CD4-positive, CD25-positive, alpha-beta regulatory T cell (primary cell): ENCODE results near the gene TBX21. TPM values are rescaled to one million over a fixed set of nuclear protein-coding genes. Genes with fewer than 3 reads are reported as not detected.
A peak's percentile ranks its signal among the peaks of the same experiment; 100 is the strongest.

Source experiments
- ATAC-seq, 2 donors: fragments of 150-1000 bp; cut with Tn5 transposase; one replicate each; pipeline ENCODE4 v1.10.0; 2021; ENCODE audit warnings: low read depth in 2 of 2, moderate number of reproducible peaks in 2 of 2, moderate library complexity in 1 of 2
- DNase-seq, 3 donors: peaks; one replicate each; pipeline versions ENCODE4 v3.0.0 to v3.0.0-alpha.2; 2012 to 2022; ENCODE audit warnings: mixed read lengths in 1 of 3
- H3K27ac ChIP-seq: one replicate; pipeline ENCODE4 v1.7.0; 2013; ENCODE audit warnings: mild to moderate bottlenecking, low read length; ENCODE audit not compliant: insufficient read depth, poor library complexity, severe bottlenecking
- H3K27me3 ChIP-seq: one replicate; pipeline ENCODE4 v1.7.0; 2013; ENCODE audit warnings: low read length; ENCODE audit not compliant: control insufficient read depth, insufficient read depth
- H3K36me3 ChIP-seq: one replicate; pipeline ENCODE4 v1.7.0; 2013; ENCODE audit warnings: mild to moderate bottlenecking, low read length, moderate library complexity; ENCODE audit not compliant: control insufficient read depth, insufficient read depth
- H3K4me1 ChIP-seq: 2 replicates; pipeline ENCODE4 v1.7.0; 2013; ENCODE audit warnings: mild to moderate bottlenecking, low read length; ENCODE audit not compliant: insufficient read depth, control insufficient read depth, poor library complexity, severe bottlenecking
- H3K4me3 ChIP-seq: one replicate; pipeline ENCODE4 v1.7.0; 2013; ENCODE audit warnings: low read depth, mild to moderate bottlenecking, low read length, moderate library complexity
- H3K9me3 ChIP-seq, 2 experiments: 1 replicate in 1 of 2; 2 replicates in 1 of 2; pipeline ENCODE4 v1.7.0; 2013; ENCODE audit warnings: low read length in 2 of 2, mild to moderate bottlenecking in 1 of 2, moderate library complexity in 1 of 2; ENCODE audit not compliant: control insufficient read depth in 2 of 2
- H3K27ac Mint-ChIP-seq, 3 donors: one replicate each; pipeline ENCODE4 v1.8.0; 2020 to 2022; ENCODE audit warnings: mild to moderate bottlenecking in 3 of 3, mixed read lengths in 3 of 3, moderate library complexity in 2 of 3
- H3K27me3 Mint-ChIP-seq: one replicate; pipeline ENCODE4 v1.8.0; 2022; ENCODE audit warnings: mild to moderate bottlenecking, mixed read lengths
- H3K36me3 Mint-ChIP-seq: one replicate; pipeline ENCODE4 v1.8.0; 2020; ENCODE audit warnings: mixed read lengths
- H3K4me1 Mint-ChIP-seq, 4 donors: one replicate each; pipeline ENCODE4 v1.8.0; 2020 to 2022; ENCODE audit warnings: mixed read lengths in 4 of 4, mild to moderate bottlenecking in 1 of 4
- H3K4me3 Mint-ChIP-seq, 4 donors: one replicate each; pipeline ENCODE4 v1.8.0; 2020 to 2022; ENCODE audit warnings: mild to moderate bottlenecking in 4 of 4, mixed read lengths in 4 of 4, moderate library complexity in 3 of 4
- H3K9me3 Mint-ChIP-seq, 7 donors: one replicate each; pipeline ENCODE4 v1.8.0; 2020 to 2022; ENCODE audit warnings: mixed read lengths in 7 of 7, mild to moderate bottlenecking in 3 of 7, moderate library complexity in 2 of 7
- polyA plus RNA-seq, 4 donors: library from polyadenylated mRNA; unstranded; fragments of 300-500 nt; fragmentation: Illumina TruSeq; gene quantifications; one replicate each; pipeline ENCODE4 v1.2.3, GENCODE V29; 2021
- total RNA-seq: library from RNA; stranded (reverse); gene quantifications from one replicate; pipeline ENCODE4 v1.2.3, GENCODE V29; 2022

The TBX21 gene
- total and polyA plus RNA-seq, 5 donors from 2014 or later: 3.8 to 15.7 (median 5.6) TPM

- no peak for ATAC-seq
- H3K9me3 Mint-ChIP-seq: no peaks in the 10 kb centered on the region
Observed at GRCh38 chr17:47713980-47714700, 18.9 kb upstream of the TBX21 start.

GRCh38 chr17:47714773-47715396 is 18.2 kb upstream of the TBX21 start:
- Histone ChIP-seq H3K36me3 (no peaks in the 10 kb centered on the region), H3K4me1 (peaks cover 24% of the 10 kb centered on the region), H3K9me3 (no peaks in the 10 kb centered on the region), H3K4me3 (no peak overlapping the region), H3K27me3 (no peaks in the 10 kb centered on the region), H3K27ac (no peak overlapping the region)
- peaks cover under 1% of the 10 kb centered on the region for H3K36me3 Mint-ChIP-seq
- H3K9me3 Mint-ChIP-seq: no peaks in the 10 kb centered on the region
- peak in 1 of 3 donors; percentile 75 for DNase-seq
- peak overlapping the region in 2 of 3 donors; percentile 65 to 76 for H3K27ac Mint-ChIP-seq
- no peak for ATAC-seq
- H3K27me3 Mint-ChIP-seq: peaks cover 5% of the 10 kb centered on the region
- H3K4me3 Mint-ChIP-seq: peak overlapping the region in 1 of 4 donors; percentile 22
- peaks cover 4 to 49% (median 32%) of the 10 kb centered on the region in 4 donors for H3K4me1 Mint-ChIP-seq

More at GRCh38 chr17:47713980-47714700, 18.9 kb upstream of the TBX21 start:
- Histone ChIP-seq H3K9me3 (no peaks in the 10 kb centered on the region), H3K4me1 (peaks cover 16% of the 10 kb centered on the region), H3K27ac (no peak overlapping the region), H3K36me3 (no peaks in the 10 kb centered on the region), H3K27me3 (no peaks in the 10 kb centered on the region), H3K4me3 (no peak overlapping the region)
- no peak for DNase-seq
- Mint-ChIP-seq H3K27ac (peak overlapping the region in 1 of 3 donors; percentile 43), H3K27me3 (peaks cover 4% of the 10 kb centered on the region), H3K4me1 (peaks cover 0 to 42% (median 27%) of the 10 kb centered on the region in 4 donors), H3K36me3 (peaks cover 4% of the 10 kb centered on the region), H3K4me3 (peak overlapping the region in 1 of 4 donors; percentile 40)

GRCh38 chr17:47715669-47716325 is 17.2 kb upstream of the TBX21 start:
- Histone ChIP-seq H3K36me3 (no peaks in the 10 kb centered on the region), H3K27me3 (no peaks in the 10 kb centered on the region), H3K4me3 (no peak overlapping the region), H3K27ac (no peak overlapping the region), H3K4me1 (peaks cover 32% of the 10 kb centered on the region), H3K9me3 (no peaks in the 10 kb centered on the region)
- no peaks in the 10 kb centered on the region for H3K9me3 Mint-ChIP-seq
- H3K4me1 Mint-ChIP-seq: peaks cover 4 to 58% (median 38%) of the 10 kb centered on the region in 4 donors
- peak overlapping the region in 1 of 4 donors; percentile 22 for H3K4me3 Mint-ChIP-seq
- H3K27me3 Mint-ChIP-seq: peaks cover 14% of the 10 kb centered on the region
- no peaks in the 10 kb centered on the region for H3K36me3 Mint-ChIP-seq
- no peak for ATAC-seq
- no peak for DNase-seq
- H3K27ac Mint-ChIP-seq: peak overlapping the region in 1 of 3 donors; percentile 76

DNA sequence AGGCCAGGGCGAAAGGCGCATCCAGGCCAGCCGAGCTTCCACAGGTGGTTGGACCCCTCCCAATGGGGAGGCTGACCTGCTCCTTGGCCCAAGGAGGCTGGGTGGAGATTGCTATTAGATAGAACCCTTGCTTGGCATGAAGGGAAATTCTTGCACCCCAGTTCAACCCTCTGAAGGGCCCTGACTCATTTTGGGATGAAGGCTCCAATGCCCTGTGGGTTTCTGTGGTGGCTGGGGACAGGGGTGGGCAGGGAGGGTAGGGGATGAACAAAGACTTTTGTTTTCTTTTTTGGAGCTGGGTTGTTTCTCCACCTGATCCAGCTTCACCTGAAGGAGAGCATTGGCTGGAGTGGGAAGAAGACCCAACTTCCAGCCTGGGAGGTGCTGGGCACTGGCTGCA is 16.7 kb upstream of the TBX21 start:
- no peaks in the 10 kb centered on the region for H3K9me3 ChIP-seq
- no peak for ATAC-seq
- peaks cover 37% of the 10 kb centered on the region for H3K4me1 ChIP-seq
- H3K27ac ChIP-seq: no peak overlapping the region
- Mint-ChIP-seq H3K9me3 (no peaks in the 10 kb centered on the region), H3K4me1 (peaks cover 4 to 63% (median 42%) of the 10 kb centered on the region in 4 donors), H3K36me3 (no peaks in the 10 kb centered on the region), H3K4me3 (no peak overlapping the region), H3K27ac (peak overlapping the region in 1 of 3 donors; percentile 41), H3K27me3 (peaks cover 16% of the 10 kb centered on the region)
- no peak for DNase-seq
- H3K36me3 ChIP-seq: no peaks in the 10 kb centered on the region
- H3K4me3 ChIP-seq: no peak overlapping the region
- H3K27me3 ChIP-seq: no peaks in the 10 kb centered on the region

GRCh38 chr17:47717261-47717697 is 15.8 kb upstream of the TBX21 start:
- no peaks in the 10 kb centered on the region for H3K36me3 ChIP-seq
- peaks cover 46% of the 10 kb centered on the region for H3K4me1 ChIP-seq
- no peaks in the 10 kb centered on the region for H3K9me3 ChIP-seq
- Mint-ChIP-seq H3K27me3 (peaks cover 22% of the 10 kb centered on the region), H3K4me3 (peak overlapping the region in 1 of 4 donors; percentile 21), H3K4me1 (peaks cover 4 to 71% (median 47%) of the 10 kb centered on the region in 4 donors), H3K36me3 (no peaks in the 10 kb centered on the region), H3K9me3 (no peaks in the 10 kb centered on the region), H3K27ac (peak overlapping the region in 1 of 3 donors; percentile 12)
- H3K27me3 ChIP-seq: no peaks in the 10 kb centered on the region
- DNase-seq (no peak), ATAC-seq (no peak)
- H3K4me3 ChIP-seq: no peak overlapping the region
- no peak overlapping the region for H3K27ac ChIP-seq

GRCh38 chr17:47717979-47718621 is 14.9 kb upstream of the TBX21 start:
- no peak overlapping the region for H3K27ac ChIP-seq
- ATAC-seq (no peak), DNase-seq (no peak)
- H3K27me3 ChIP-seq: no peaks in the 10 kb centered on the region
- H3K4me3 ChIP-seq: no peak overlapping the region
- H3K4me3 Mint-ChIP-seq: peak overlapping the region in 1 of 4 donors; percentile 21
- H3K27ac Mint-ChIP-seq: peak overlapping the region in 2 of 3 donors; percentile 12 to 66
- H3K36me3 Mint-ChIP-seq: no peaks in the 10 kb centered on the region
- no peaks in the 10 kb centered on the region for H3K36me3 ChIP-seq
- H3K27me3 Mint-ChIP-seq: peaks cover 28% of the 10 kb centered on the region
- H3K4me1 ChIP-seq: peaks cover 47% of the 10 kb centered on the region
- H3K4me1 Mint-ChIP-seq: peaks cover 4 to 71% (median 51%) of the 10 kb centered on the region in 4 donors
- no peaks in the 10 kb centered on the region for H3K9me3 ChIP-seq
- H3K9me3 Mint-ChIP-seq: no peaks in the 10 kb centered on the region

DNA sequence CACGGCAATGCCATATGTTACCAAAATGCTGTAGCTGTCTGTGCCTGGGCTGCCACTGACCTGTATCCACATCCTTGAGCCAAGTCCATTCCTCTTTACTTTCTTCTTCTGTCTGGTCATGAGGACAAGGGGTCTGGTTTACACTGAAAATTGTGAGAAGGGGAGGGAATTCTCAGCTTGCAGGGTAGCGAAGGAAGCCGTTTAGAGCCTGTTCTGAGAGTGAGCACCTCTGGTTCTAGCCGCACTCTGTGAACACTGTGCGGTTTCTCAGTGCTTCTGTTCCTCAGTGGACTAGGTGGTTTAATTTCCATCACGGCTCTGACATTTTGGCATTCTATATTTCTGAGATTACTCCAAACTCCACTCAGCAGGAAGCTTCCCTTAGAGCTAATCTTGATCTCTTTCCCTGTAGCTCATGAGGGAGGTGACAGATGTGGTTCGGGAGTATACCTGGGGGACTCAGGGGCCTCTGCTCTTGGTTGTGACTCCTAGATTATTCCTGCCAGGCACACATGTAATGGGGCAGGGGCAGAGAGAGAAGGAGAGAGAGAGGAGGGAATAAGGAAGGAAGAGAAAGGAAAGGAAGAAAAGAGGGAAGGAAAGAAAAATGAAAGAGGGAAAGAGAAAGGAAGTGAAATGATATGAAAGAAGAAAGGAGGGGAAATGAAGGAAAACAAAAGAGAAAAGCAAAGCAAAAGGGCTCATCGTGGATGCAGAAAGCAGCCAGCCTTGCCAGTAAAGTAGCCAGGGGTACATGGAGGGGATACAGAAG is 14.2 kb upstream of the TBX21 start:
- Mint-ChIP-seq H3K36me3 (no peaks in the 10 kb centered on the region), H3K27ac (peak overlapping the region; percentile 8 to 50 (median 40)), H3K4me1 (peaks cover 4 to 72% (median 51%) of the 10 kb centered on the region in 4 donors), H3K9me3 (no peaks in the 10 kb centered on the region), H3K27me3 (peaks cover 28% of the 10 kb centered on the region), H3K4me3 (peak overlapping the region in 2 of 4 donors; percentile 4 to 61)
- Histone ChIP-seq H3K27me3 (no peaks in the 10 kb centered on the region), H3K36me3 (no peaks in the 10 kb centered on the region), H3K9me3 (no peaks in the 10 kb centered on the region), H3K4me3 (no peak overlapping the region), H3K27ac (no peak overlapping the region), H3K4me1 (peaks cover 47% of the 10 kb centered on the region)
- DNase-seq (no peak), ATAC-seq (no peak)
